Esophagus muscularis mucosa (tissue), 3 donors: ENCODE measurements around the gene SELENOF.

ENCODE experiments used
- POLR2A ChIP-seq: fragments of 450-650 bp; IDR thresholded peaks from one replicate; pipeline ENCODE4 v1.6.1; 2017; ENCODE audit warnings: antibody characterized with exemption, moderate library complexity, mild to moderate bottlenecking, low read depth
- TF ChIP-seq, protein P1 (sequence below), 3 experiments: fragments of 200-600 bp in 2 of 3; fragments of 450-650 bp in 1 of 3; sonication (generic) in 2 of 3; IDR thresholded peaks; one replicate each; pipeline ENCODE4 v1.5.1; 2017 to 2019; ENCODE audit warnings: antibody characterized with exemption in 3 of 3, mild to moderate bottlenecking in 2 of 3, moderate library complexity in 1 of 3

- TF ChIP-seq, protein P1, sequence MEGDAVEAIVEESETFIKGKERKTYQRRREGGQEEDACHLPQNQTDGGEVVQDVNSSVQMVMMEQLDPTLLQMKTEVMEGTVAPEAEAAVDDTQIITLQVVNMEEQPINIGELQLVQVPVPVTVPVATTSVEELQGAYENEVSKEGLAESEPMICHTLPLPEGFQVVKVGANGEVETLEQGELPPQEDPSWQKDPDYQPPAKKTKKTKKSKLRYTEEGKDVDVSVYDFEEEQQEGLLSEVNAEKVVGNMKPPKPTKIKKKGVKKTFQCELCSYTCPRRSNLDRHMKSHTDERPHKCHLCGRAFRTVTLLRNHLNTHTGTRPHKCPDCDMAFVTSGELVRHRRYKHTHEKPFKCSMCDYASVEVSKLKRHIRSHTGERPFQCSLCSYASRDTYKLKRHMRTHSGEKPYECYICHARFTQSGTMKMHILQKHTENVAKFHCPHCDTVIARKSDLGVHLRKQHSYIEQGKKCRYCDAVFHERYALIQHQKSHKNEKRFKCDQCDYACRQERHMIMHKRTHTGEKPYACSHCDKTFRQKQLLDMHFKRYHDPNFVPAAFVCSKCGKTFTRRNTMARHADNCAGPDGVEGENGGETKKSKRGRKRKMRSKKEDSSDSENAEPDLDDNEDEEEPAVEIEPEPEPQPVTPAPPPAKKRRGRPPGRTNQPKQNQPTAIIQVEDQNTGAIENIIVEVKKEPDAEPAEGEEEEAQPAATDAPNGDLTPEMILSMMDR (IDR thresholded peaks at IDR 0.05): no peak
- no peak for TF ChIP-seq POLR2A
These were observed 36.9 kb upstream of the SELENOF start for GRCh38 chr1:86950712-86951419.
